ENCODE results near the gene WDR5.

DNA sequence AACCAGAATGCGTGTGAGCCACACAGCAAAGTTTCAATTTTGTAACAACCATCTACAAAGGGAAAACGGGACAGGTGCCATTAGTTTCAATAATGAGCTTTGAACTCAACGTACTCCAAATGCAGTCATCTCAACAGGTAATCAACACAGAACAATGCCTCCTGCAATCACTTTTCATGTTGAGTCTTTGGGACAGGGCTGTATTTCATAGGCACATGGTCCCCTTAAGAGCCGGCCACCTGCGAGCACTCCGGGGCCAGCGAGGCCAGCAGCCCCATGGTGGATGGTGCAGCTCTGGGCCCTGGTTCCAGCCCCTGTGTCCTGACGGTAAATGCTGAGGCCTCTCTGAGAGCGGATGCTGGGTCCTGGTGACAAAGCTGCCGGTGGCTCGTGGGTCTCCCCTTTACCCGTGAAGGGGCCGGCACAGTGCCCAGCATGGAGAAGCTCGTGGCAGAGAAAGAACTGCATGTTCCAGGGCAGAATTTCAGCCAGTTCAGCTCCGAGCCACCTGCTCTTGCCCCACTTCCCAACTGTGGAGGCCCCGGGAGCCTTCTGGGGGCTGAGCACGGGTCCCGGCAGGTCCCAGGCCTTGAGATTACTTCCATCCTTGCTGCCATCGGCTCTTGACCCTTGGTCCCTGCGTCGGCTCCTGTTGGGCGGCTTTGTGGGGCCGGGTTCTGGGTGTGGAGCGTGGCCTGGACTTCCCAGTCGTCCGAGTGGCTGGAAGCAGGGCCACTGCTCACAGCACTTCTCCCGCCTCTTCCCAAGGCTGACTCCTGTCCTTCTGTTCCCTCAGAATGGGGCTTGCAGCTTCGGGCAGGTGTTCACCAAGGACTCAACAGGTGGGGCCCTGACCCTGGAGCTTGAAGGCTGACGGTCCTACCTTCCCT lies 54.6 kb downstream of the WDR5 start:
- TF ChIP-seq, protein P1, sequence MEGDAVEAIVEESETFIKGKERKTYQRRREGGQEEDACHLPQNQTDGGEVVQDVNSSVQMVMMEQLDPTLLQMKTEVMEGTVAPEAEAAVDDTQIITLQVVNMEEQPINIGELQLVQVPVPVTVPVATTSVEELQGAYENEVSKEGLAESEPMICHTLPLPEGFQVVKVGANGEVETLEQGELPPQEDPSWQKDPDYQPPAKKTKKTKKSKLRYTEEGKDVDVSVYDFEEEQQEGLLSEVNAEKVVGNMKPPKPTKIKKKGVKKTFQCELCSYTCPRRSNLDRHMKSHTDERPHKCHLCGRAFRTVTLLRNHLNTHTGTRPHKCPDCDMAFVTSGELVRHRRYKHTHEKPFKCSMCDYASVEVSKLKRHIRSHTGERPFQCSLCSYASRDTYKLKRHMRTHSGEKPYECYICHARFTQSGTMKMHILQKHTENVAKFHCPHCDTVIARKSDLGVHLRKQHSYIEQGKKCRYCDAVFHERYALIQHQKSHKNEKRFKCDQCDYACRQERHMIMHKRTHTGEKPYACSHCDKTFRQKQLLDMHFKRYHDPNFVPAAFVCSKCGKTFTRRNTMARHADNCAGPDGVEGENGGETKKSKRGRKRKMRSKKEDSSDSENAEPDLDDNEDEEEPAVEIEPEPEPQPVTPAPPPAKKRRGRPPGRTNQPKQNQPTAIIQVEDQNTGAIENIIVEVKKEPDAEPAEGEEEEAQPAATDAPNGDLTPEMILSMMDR (IDR thresholded peaks at IDR 0.05): no peak
- TF ChIP-seq EP300 (IDR thresholded peaks at IDR 0.05) (no peak), POLR2A (IDR thresholded peaks at IDR 0.05) (no peak), POLR2AphosphoS5 (IDR thresholded peaks at IDR 0.05) (no peak)
